Measurements from ENCODE around the gene XAGE1A. TPM values are rescaled to one million over a fixed set of nuclear protein-coding genes. Genes with fewer than 3 reads are reported as not detected.
"Not testable (repeated sequence)": the region's sequence is repeated elsewhere in the genome, so short reads cannot be mapped to it uniquely, and the experiment has no call there.

XAGE1A gene
- total RNA-seq, 1 donor, result not detected

- TF ChIP-seq CTCF (IDR thresholded peaks at IDR 0.05; ENCODE audit: insufficient read depth, low read length), result no peak
Measured at GRCh38 chrX:52542311-52542710, 46.7 kb downstream of the XAGE1A start.

GRCh38 chrX:52544147-52544840 lies 48.7 kb downstream of the XAGE1A start:
- no peak overlapping the region for H3K4me3 ChIP-seq (ENCODE audit: low read depth, low read length)
- DNase-seq (ENCODE audit: low read depth), result no peak
- TF ChIP-seq CTCF (IDR thresholded peaks at IDR 0.05; ENCODE audit: insufficient read depth, low read length), result no peak

More at GRCh38 chrX:52542311-52542710, 46.7 kb downstream of the XAGE1A start:
- no peak for DNase-seq (ENCODE audit: low read depth)
- H3K4me3 ChIP-seq (ENCODE audit: low read depth, low read length), result no peak overlapping the region

GRCh38 chrX:52548769-52549168 lies 53.2 kb downstream of the XAGE1A start:
- H3K4me3 ChIP-seq (ENCODE audit: low read depth, low read length); DNase-seq (ENCODE audit: low read depth): not testable (repeated sequence)

Small RNA genes within 50 kb of the gene (small RNA-seq; reads per million reads assigned to genes)
- not detected for gene BX510359.8
- not detected for gene RBM22P7

Other genes with a start within 250 kb of the XAGE1A start
- gene XAGE2, start 126.8 kb upstream of the XAGE1A start, total RNA-seq (ENCODE audit: low replicate concordance), result not detected in 2 replicates
- gene XAGE1B, start 21.3 kb downstream of the XAGE1A start, total RNA-seq (ENCODE audit: low replicate concordance), result not detected in 2 replicates
- not detected in 2 replicates for gene SSX7, start 159.1 kb downstream of the XAGE1A start, total RNA-seq (ENCODE audit: low replicate concordance)
- gene SSX2, start 211.4 kb downstream of the XAGE1A start, total RNA-seq (ENCODE audit: low replicate concordance), result not detected in 2 replicates